Measurements from ENCODE around the gene ZNF169. TPM values are rescaled to one million over a fixed set of nuclear protein-coding genes. Genes with fewer than 3 reads are reported as not detected.

ZNF169 gene
- total RNA-seq, 4 donors from 2014 or later, result 6.0 to 22.8 (median 8.2) TPM

GRCh38 chr9:94280409-94280989 is 21.4 kb downstream of the ZNF169 start:
- no peak overlapping the region for H3K4me3 ChIP-seq (ENCODE audit: low read depth, poor library complexity, severe bottlenecking)
- intact Hi-C loops (cut with DNase I; ENCODE audit: low total_unique reads), result no loop called here
- DNase-seq (ENCODE audit: low spot score in 2 of 2), result no peak
- no peak for TF ChIP-seq CTCF (IDR thresholded peaks at IDR 0.05)
- no peak for TF ChIP-seq POLR2A (IDR thresholded peaks at IDR 0.05)
- 93 to 97% methylated on average over 9 of the region's 9 CpGs for WGBS, 2 donors

GRCh38 chr9:94281101-94281500 is 22.0 kb downstream of the ZNF169 start:
- TF ChIP-seq POLR2A (IDR thresholded peaks at IDR 0.05), result no peak
- TF ChIP-seq CTCF (IDR thresholded peaks at IDR 0.05), result no peak
- DNase-seq (ENCODE audit: low spot score in 2 of 2), result no peak
- H3K4me3 ChIP-seq (ENCODE audit: low read depth, poor library complexity, severe bottlenecking), result no peak overlapping the region
- intact Hi-C loops (cut with DNase I; ENCODE audit: low total_unique reads), result no loop called here

GRCh38 chr9:94286116-94286515 is 27.0 kb downstream of the ZNF169 start:
- no peak overlapping the region for H3K4me3 ChIP-seq (ENCODE audit: low read depth, poor library complexity, severe bottlenecking)
- WGBS, 2 donors, result 89 to 95% methylated on average over 3 of the region's 3 CpGs
- intact Hi-C loops (cut with DNase I; ENCODE audit: low total_unique reads), result no loop called here
- no peak for DNase-seq (ENCODE audit: low spot score in 2 of 2)
- TF ChIP-seq POLR2A (IDR thresholded peaks at IDR 0.05), result no peak
- TF ChIP-seq CTCF (IDR thresholded peaks at IDR 0.05), result no peak

- no peak overlapping the region for H3K4me3 ChIP-seq (ENCODE audit: low read depth, poor library complexity, severe bottlenecking)
- intact Hi-C loops (cut with DNase I; ENCODE audit: low total_unique reads), result no loop called here
- TF ChIP-seq POLR2A (IDR thresholded peaks at IDR 0.05) (no peak), CTCF (IDR thresholded peaks at IDR 0.05) (no peak)
- 86 to 91% methylated on average over 7 of the region's 7 CpGs for WGBS, 2 donors
- no peak for DNase-seq (ENCODE audit: low spot score in 2 of 2)
These were observed 28.9 kb downstream of the ZNF169 start for GRCh38 chr9:94287877-94288513.

GRCh38 chr9:94289691-94290090 is 30.6 kb downstream of the ZNF169 start:
- intact Hi-C loops (cut with DNase I; ENCODE audit: low total_unique reads), result no loop called here
- H3K4me3 ChIP-seq (ENCODE audit: low read depth, poor library complexity, severe bottlenecking), result no peak overlapping the region
- TF ChIP-seq POLR2A (IDR thresholded peaks at IDR 0.05) (no peak), CTCF (IDR thresholded peaks at IDR 0.05) (no peak)
- 84 to 100% methylated on average over 2 of the region's 2 CpGs for WGBS, 2 donors
- DNase-seq (ENCODE audit: low spot score in 2 of 2), result no peak
